ENCODE data around the gene NRCAM.

DNA sequence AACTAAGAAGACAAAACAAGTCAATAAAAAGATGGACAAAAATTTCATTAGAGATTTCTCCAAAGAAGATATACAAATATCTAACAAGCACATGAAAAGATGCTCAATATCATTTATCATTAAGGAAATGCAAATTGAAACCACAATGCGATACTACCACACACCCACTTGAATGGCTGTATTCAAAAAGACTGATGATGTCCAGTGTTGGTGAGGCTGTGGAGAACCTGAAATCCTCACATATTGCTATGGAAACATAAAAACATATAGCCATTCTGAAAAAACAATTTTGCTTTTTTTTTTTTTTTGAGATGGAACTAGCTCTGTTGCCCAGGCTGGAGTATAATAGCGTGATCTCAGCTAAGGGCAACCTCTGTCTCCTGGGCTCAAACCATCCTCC, 202.0 kb downstream of the NRCAM start:
- TF ChIP-seq, protein P1, sequence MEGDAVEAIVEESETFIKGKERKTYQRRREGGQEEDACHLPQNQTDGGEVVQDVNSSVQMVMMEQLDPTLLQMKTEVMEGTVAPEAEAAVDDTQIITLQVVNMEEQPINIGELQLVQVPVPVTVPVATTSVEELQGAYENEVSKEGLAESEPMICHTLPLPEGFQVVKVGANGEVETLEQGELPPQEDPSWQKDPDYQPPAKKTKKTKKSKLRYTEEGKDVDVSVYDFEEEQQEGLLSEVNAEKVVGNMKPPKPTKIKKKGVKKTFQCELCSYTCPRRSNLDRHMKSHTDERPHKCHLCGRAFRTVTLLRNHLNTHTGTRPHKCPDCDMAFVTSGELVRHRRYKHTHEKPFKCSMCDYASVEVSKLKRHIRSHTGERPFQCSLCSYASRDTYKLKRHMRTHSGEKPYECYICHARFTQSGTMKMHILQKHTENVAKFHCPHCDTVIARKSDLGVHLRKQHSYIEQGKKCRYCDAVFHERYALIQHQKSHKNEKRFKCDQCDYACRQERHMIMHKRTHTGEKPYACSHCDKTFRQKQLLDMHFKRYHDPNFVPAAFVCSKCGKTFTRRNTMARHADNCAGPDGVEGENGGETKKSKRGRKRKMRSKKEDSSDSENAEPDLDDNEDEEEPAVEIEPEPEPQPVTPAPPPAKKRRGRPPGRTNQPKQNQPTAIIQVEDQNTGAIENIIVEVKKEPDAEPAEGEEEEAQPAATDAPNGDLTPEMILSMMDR (IDR thresholded peaks at IDR 0.05; ENCODE audit: control extremely low read depth in 1 of 3, insufficient read depth in 1 of 3, low read depth in 1 of 3, low read length in 3 of 3): no peak
- no peak for TF ChIP-seq RFX5 (IDR thresholded peaks at IDR 0.05; ENCODE audit: borderline replicate concordance, low read depth, low read length)
- TF ChIP-seq TEAD4 (IDR thresholded peaks at IDR 0.05; ENCODE audit: low read depth, low read length): no peak
- no peak for TF ChIP-seq RXRA (IDR thresholded peaks at IDR 0.05; ENCODE audit: insufficient read depth, low read depth, low read length)
- no peak for TF ChIP-seq SIN3A (conservative IDR thresholded peaks at IDR 0.05 in 1 of 2, IDR thresholded peaks at IDR 0.05 in 1 of 2; ENCODE audit: low read depth in 1 of 2, low read length in 2 of 2)
- TF ChIP-seq SIX5 (IDR thresholded peaks at IDR 0.05; ENCODE audit: low read depth, low read length): no peak
- TF ChIP-seq PHF8 (conservative IDR thresholded peaks at IDR 0.05; ENCODE audit: low read depth, low read length): no peak
- TF ChIP-seq, protein P2, sequence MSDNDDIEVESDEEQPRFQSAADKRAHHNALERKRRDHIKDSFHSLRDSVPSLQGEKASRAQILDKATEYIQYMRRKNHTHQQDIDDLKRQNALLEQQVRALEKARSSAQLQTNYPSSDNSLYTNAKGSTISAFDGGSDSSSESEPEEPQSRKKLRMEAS (IDR thresholded peaks at IDR 0.05): no peak
- no peak for TF ChIP-seq CHD2 (IDR thresholded peaks at IDR 0.05; ENCODE audit: low read length)
- TF ChIP-seq, protein P3, sequence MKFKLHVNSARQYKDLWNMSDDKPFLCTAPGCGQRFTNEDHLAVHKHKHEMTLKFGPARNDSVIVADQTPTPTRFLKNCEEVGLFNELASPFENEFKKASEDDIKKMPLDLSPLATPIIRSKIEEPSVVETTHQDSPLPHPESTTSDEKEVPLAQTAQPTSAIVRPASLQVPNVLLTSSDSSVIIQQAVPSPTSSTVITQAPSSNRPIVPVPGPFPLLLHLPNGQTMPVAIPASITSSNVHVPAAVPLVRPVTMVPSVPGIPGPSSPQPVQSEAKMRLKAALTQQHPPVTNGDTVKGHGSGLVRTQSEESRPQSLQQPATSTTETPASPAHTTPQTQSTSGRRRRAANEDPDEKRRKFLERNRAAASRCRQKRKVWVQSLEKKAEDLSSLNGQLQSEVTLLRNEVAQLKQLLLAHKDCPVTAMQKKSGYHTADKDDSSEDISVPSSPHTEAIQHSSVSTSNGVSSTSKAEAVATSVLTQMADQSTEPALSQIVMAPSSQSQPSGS (IDR thresholded peaks at IDR 0.05; ENCODE audit: low read length): no peak
- TF ChIP-seq, protein P4, sequence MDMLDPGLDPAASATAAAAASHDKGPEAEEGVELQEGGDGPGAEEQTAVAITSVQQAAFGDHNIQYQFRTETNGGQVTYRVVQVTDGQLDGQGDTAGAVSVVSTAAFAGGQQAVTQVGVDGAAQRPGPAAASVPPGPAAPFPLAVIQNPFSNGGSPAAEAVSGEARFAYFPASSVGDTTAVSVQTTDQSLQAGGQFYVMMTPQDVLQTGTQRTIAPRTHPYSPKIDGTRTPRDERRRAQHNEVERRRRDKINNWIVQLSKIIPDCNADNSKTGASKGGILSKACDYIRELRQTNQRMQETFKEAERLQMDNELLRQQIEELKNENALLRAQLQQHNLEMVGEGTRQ (IDR thresholded peaks at IDR 0.05; ENCODE audit: low read length): no peak
- no peak for TF ChIP-seq CBX5 (IDR thresholded peaks at IDR 0.05; ENCODE audit: low read depth, low read length)
- no peak for TF ChIP-seq CTBP2 (IDR thresholded peaks at IDR 0.05; ENCODE audit: borderline replicate concordance, insufficient read depth, insufficient read length, low read length)

Measured in H1 (cell line).